ENCODE measurements around the gene WDR62. TPM values are rescaled to one million over a fixed set of nuclear protein-coding genes. Genes with fewer than 3 reads are reported as not detected.

The WDR62 gene
- total and polyA plus RNA-seq, 2 donors (not counting 3 experiments of a cell fraction or from before 2014, with no cell fraction given), result 8.0 to 13.4 TPM

DNA sequence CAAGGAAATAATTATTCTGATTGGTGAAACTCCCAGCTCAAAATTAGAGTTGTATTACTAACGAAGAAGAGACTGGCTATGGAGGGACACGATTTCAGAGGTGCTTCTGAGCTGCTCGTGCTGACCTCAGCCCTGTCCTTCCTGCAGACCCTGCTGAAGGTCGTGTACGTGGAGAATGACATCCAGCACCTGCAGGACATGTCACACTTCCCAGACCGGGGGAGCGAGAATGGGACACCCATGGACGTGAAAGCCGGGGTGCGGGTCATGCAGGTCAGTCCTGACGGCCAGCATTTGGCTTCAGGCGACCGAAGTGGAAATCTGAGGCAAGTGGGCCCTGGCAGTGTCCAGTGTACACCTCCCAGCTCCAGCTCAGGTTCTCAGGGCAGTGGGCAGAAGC is 28.2 kb downstream of the WDR62 start:
- DNase-seq (ENCODE audit: low read depth, low spot score), result no peak
- dilution Hi-C loops (cut with MboI; ENCODE audit: extremely low pct_ligation_motif_present, low sequenced_read_pairs) (no loop called here), intact Hi-C loops (cut with micrococcal nuclease) (no loop called here)
- no peak for TF ChIP-seq POLR2A (IDR thresholded peaks at IDR 0.05; ENCODE audit: low read depth, low read length)
- TF ChIP-seq JUN (IDR thresholded peaks at IDR 0.05; ENCODE audit: borderline replicate concordance, insufficient read depth, insufficient read length, low read depth), result no peak
- no peak for TF ChIP-seq FOS (IDR thresholded peaks at IDR 0.05; ENCODE audit: borderline replicate concordance, insufficient read depth, low read length)
- TF ChIP-seq MAX (IDR thresholded peaks at IDR 0.05; ENCODE audit: insufficient read depth, insufficient read length), result no peak
- TF ChIP-seq GATA2 (IDR thresholded peaks at IDR 0.05; ENCODE audit: insufficient read depth, insufficient read length, low read depth, low read length), result no peak
- TF ChIP-seq CTCF (IDR thresholded peaks at IDR 0.05; ENCODE audit: extremely low read depth in 1 of 2, insufficient read depth in 1 of 2, low read depth in 1 of 2, low read length in 2 of 2), result no peak
- no peak for TF ChIP-seq MYC (IDR thresholded peaks at IDR 0.05; ENCODE audit: low read depth, low read length)
- no peak for TF ChIP-seq POLR2AphosphoS5 (IDR thresholded peaks at IDR 0.05; ENCODE audit: insufficient read depth, low read depth, low read length)
- no peak for TF ChIP-seq EZH2 (IDR thresholded peaks at IDR 0.05; ENCODE audit: borderline replicate concordance, low read depth, low read length, severe bottlenecking)
- ChIA-PET CTCF (interaction anchor here (2.0 kb wide), 1 partner anchor 12 kb away, joined by 7 read pairs; no protein-coding TSS in a partner anchor), POLR2A (no interaction called here)
- Histone ChIP-seq H3K27ac (ENCODE audit: insufficient read depth, low read depth, low read length) (no peak overlapping the region), H3K79me2 (ENCODE audit: control insufficient read depth, insufficient read depth, low read length) (no peaks in the 10 kb centered on the region), H2AFZ (ENCODE audit: low read depth, low read length) (no peak overlapping the region), H3K9me1 (replicated peaks; ENCODE audit: control insufficient read depth, extremely low read depth, insufficient read depth, low read length) (no peaks in the 10 kb centered on the region), H3K4me3 (replicated peaks in 1 of 3; ENCODE audit: insufficient read depth in 1 of 3, low read depth in 1 of 3, low read length in 3 of 3) (no peak overlapping the region), H3K36me3 (ENCODE audit: control insufficient read depth in 2 of 2, extremely low read depth in 1 of 2, insufficient read depth in 2 of 2, low read length in 2 of 2) (peaks cover 7 to 11% of the 10 kb centered on the region in 2 experiments), H3K9me3 (replicated peaks; ENCODE audit: control insufficient read depth, insufficient read depth, low read length) (no peaks in the 10 kb centered on the region), H3K27me3 (ENCODE audit: control insufficient read depth in 2 of 2, insufficient read depth in 2 of 2, low read length in 2 of 2) (no peaks in the 10 kb centered on the region), H4K20me1 (replicated peaks; ENCODE audit: control insufficient read depth, extremely low read depth, insufficient read depth, low read length) (no peaks in the 10 kb centered on the region), H3K4me2 (ENCODE audit: insufficient read depth, low read length) (no peak overlapping the region), H3K4me1 (ENCODE audit: control insufficient read depth, extremely low read depth, insufficient read depth, low read length) (no peaks in the 10 kb centered on the region), H3K9ac (replicated peaks; ENCODE audit: extremely low read depth, insufficient read depth, low read length) (no peak overlapping the region)
- BruUV-seq (replicated peaks), result no TSS peak
- FAIRE-seq, result no peak

Data from endothelial cell of umbilical vein (primary cell).